Lung (tissue), 12 donors: ENCODE data around the gene LBP. TPM values are rescaled to one million over a fixed set of nuclear protein-coding genes. Genes with fewer than 3 reads are reported as not detected.

ENCODE experiments used
- ATAC-seq: fragments of 200-7000 bp; cut with Tn5 transposase; one replicate; pipeline ENCODE4 v1.9.1; 2020; ENCODE audit warnings: moderate number of reproducible peaks; ENCODE audit not compliant: insufficient read depth, low FRiP score
- DNase-seq, 3 donors: peaks; one replicate each; pipeline ENCODE4 v3.0.0-alpha.2; 2013 to 2017
- H3K27ac ChIP-seq, 2 donors: one replicate each; pipeline ENCODE4 v1.5.1; 2013; ENCODE audit warnings: mild to moderate bottlenecking in 2 of 2, moderate library complexity in 2 of 2, control low read depth in 1 of 2, inconsistent platforms in 1 of 2, low read depth in 1 of 2, low read length in 1 of 2
- H3K27me3 ChIP-seq, 3 donors: one replicate each; pipeline ENCODE4 v1.5.1; 2013; ENCODE audit warnings: low read length in 2 of 3; ENCODE audit not compliant: control insufficient read depth in 3 of 3, insufficient read depth in 3 of 3
- H3K36me3 ChIP-seq, 4 donors: one replicate each; pipeline ENCODE4 v1.5.1; 2013; ENCODE audit warnings: low read length in 4 of 4, mild to moderate bottlenecking in 1 of 4, moderate library complexity in 1 of 4; ENCODE audit not compliant: control insufficient read depth in 4 of 4, insufficient read depth in 4 of 4
- H3K4me1 ChIP-seq, 5 donors: one replicate each; pipeline ENCODE4 v1.5.1; 2013; ENCODE audit warnings: low read length in 5 of 5, mild to moderate bottlenecking in 2 of 5, moderate library complexity in 1 of 5; ENCODE audit not compliant: control insufficient read depth in 5 of 5, insufficient read depth in 5 of 5
- H3K4me3 ChIP-seq: one replicate; pipeline ENCODE4 v1.5.1; 2013; ENCODE audit warnings: mild to moderate bottlenecking, control low read depth, moderate library complexity
- H3K9ac ChIP-seq, 2 donors: one replicate each; pipeline ENCODE4 v1.5.1; 2013; ENCODE audit warnings: low read length in 2 of 2, control low read depth in 1 of 2; ENCODE audit not compliant: insufficient read depth in 1 of 2
- H3K9me3 ChIP-seq, 4 donors: one replicate each; pipeline ENCODE4 v1.5.1; 2013; ENCODE audit warnings: low read length in 3 of 4, mild to moderate bottlenecking in 1 of 4, moderate library complexity in 1 of 4; ENCODE audit not compliant: control insufficient read depth in 4 of 4, insufficient read depth in 3 of 4
- WGBS, 2 donors: extraction: QIAGEN DNeasy Blood & Tissue Kit; methylation state at CpG; one replicate each; pipeline ENCODE4 v1.1.7; 2013; 5-methylcytosine and 5-hydroxymethylcytosine counted together
- polyA plus RNA-seq, 2 donors: library from polyadenylated mRNA; stranded (reverse); fragments of 200-250 nt; gene quantifications; one replicate each; pipeline ENCODE4 v1.2.1, GENCODE V29; 2013
- total RNA-seq, 2 donors: library from RNA; depleted of rRNA in 1 of 2; stranded (reverse); fragments of >200 nt in 1 of 2; gene quantifications; one replicate each; pipeline ENCODE4 v1.2.1, GENCODE V29; 2014 to 2021
- TF ChIP-seq, protein P1 (sequence below): IDR thresholded peaks from 2 replicates; pipeline ENCODE4 v1.5.1; 2012; ENCODE audit warnings: mild to moderate bottlenecking; ENCODE audit errors: control extremely low read depth, extremely low read depth
- donor health status: control.
- donor health status: control.
- donor health status: Bipolar disorder and iron deficiency.
- donor health status: healthy.
- donor health status: DM: yes; HTN: yes; CAD: no.

Gene LBP
- total and polyA plus RNA-seq, 4 donors: 0.30 to 4.8 (median 0.98) TPM; not detected in 1

- Histone ChIP-seq H3K4me1 (peaks cover 0 to 18% (median 4%) of the 10 kb centered on the region in 5 donors), H3K27me3 (peaks cover 0 to 2% (median 0%) of the 10 kb centered on the region in 3 donors), H3K36me3 (no peaks in the 10 kb centered on the region), H3K9ac (no peak overlapping the region), H3K9me3 (no peaks in the 10 kb centered on the region), H3K4me3 (no peak overlapping the region), H3K27ac (peak overlapping the region in 1 of 2 donors; percentile 38)
- DNase-seq (peak in 2 of 3 donors; percentile 53 to 57), ATAC-seq (no peak)
- TF ChIP-seq, protein P1, sequence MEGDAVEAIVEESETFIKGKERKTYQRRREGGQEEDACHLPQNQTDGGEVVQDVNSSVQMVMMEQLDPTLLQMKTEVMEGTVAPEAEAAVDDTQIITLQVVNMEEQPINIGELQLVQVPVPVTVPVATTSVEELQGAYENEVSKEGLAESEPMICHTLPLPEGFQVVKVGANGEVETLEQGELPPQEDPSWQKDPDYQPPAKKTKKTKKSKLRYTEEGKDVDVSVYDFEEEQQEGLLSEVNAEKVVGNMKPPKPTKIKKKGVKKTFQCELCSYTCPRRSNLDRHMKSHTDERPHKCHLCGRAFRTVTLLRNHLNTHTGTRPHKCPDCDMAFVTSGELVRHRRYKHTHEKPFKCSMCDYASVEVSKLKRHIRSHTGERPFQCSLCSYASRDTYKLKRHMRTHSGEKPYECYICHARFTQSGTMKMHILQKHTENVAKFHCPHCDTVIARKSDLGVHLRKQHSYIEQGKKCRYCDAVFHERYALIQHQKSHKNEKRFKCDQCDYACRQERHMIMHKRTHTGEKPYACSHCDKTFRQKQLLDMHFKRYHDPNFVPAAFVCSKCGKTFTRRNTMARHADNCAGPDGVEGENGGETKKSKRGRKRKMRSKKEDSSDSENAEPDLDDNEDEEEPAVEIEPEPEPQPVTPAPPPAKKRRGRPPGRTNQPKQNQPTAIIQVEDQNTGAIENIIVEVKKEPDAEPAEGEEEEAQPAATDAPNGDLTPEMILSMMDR: no peak
- 43 to 60% methylated on average over 6 of the region's 6 CpGs for WGBS, 2 donors
Measured at GRCh38 chr20:38299963-38300362, 46.3 kb upstream of the LBP start.

DNA sequence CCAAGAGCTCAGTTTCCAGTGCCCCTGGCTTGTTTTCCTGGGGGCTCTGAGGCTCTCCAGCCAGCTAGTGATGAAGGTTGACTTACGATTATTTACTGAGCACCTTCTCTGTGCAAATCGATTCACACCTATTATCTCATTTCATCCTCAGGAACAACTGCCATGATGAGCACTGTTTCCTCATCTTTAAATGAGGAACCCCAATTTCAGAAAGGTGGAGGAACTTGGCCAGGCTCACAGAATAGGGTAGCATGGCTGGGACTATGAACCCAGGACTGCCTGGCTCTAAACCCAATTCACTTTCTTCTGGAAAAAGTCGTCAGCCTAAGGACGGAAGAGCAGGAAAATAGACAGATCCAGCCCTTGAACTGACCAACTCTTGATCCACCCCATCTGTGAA is 45.8 kb upstream of the LBP start:
- H3K27me3 ChIP-seq: peaks cover 0 to 2% (median 0%) of the 10 kb centered on the region in 3 donors
- H3K4me3 ChIP-seq: no peak overlapping the region
- H3K9ac ChIP-seq: no peak overlapping the region
- peak overlapping the region in 1 of 2 donors; percentile 18 for H3K27ac ChIP-seq
- H3K4me1 ChIP-seq: peaks cover 0 to 18% (median 4%) of the 10 kb centered on the region in 5 donors
- WGBS, 2 donors: 58 to 73% methylated on average over 4 of the region's 4 CpGs
- TF ChIP-seq, protein P1: no peak
- ATAC-seq (no peak), DNase-seq (no peak)
- no peaks in the 10 kb centered on the region for H3K36me3 ChIP-seq
- H3K9me3 ChIP-seq: no peaks in the 10 kb centered on the region

DNA sequence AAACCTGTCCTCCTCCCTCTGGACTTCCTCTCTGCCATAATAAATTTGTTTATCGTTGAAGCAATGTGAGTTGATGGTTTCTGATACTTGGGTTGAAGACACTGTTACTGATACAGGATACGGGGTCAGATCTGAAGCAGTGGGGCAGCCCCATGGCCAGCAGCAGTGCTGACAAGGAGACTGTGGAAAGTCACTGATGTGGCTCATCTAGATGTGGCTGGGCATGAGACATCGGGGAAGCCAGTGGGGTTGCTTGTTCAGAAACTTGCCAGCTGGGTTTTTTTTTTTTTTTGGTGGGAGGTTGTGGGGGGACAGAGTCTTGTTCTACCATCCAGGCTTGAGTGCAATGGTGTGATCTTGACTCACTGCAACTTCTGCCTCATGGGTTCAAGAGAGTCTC is 45.0 kb upstream of the LBP start:
- 86 to 87% methylated on average over 3 of the region's 3 CpGs for WGBS, 2 donors
- Histone ChIP-seq H3K27me3 (peaks cover 0 to 2% (median 0%) of the 10 kb centered on the region in 3 donors), H3K9ac (no peak overlapping the region), H3K27ac (no peak overlapping the region), H3K9me3 (no peaks in the 10 kb centered on the region), H3K4me3 (no peak overlapping the region), H3K36me3 (no peaks in the 10 kb centered on the region), H3K4me1 (peaks cover 0 to 18% (median 4%) of the 10 kb centered on the region in 5 donors)
- TF ChIP-seq, protein P1: no peak
- DNase-seq (no peak), ATAC-seq (no peak)

- no peak for DNase-seq
- no peak overlapping the region for H3K27ac ChIP-seq
- no peak overlapping the region for H3K9ac ChIP-seq
- ATAC-seq: no peak
- H3K36me3 ChIP-seq: no peaks in the 10 kb centered on the region
- TF ChIP-seq, protein P1: no peak
- peaks cover 0 to 18% (median 4%) of the 10 kb centered on the region in 5 donors for H3K4me1 ChIP-seq
- no peaks in the 10 kb centered on the region for H3K9me3 ChIP-seq
- no peak overlapping the region for H3K4me3 ChIP-seq
- 18 to 30% methylated on average over 11 of the region's 11 CpGs for WGBS, 2 donors
- H3K27me3 ChIP-seq: peaks cover 0 to 2% (median 0%) of the 10 kb centered on the region in 3 donors
Measured at GRCh38 chr20:38302786-38303185, 43.5 kb upstream of the LBP start.
